Activated CD4-positive, alpha-beta T cell treated with anti-CD3 and anti-CD28 coated beads, Interleukin-2, Interleukin-6, amounts not matched to agents 100 ng/mL and 50 ng/mL, durations not matched to agents 16 hours and 8 hours (primary cell): ENCODE data around the gene ATN1.

Experiments used
- DNase-seq: peaks from one replicate; pipeline ENCODE4 v3.0.0-alpha.2; 2020

Gene ATN1

GRCh38 chr12:6959805-6960592 lies 32.2 kb downstream of the ATN1 start:
- no peak for DNase-seq

- DNase-seq = peak; percentile 78
Measured at GRCh38 chr12:6960593-6961277, 33.0 kb downstream of the ATN1 start.

GRCh38 chr12:6961278-6961694 lies 33.5 kb downstream of the ATN1 start:
- DNase-seq = peak; percentile 93

- DNase-seq = peak; percentile 81
Measured at GRCh38 chr12:6961695-6962284, 34.0 kb downstream of the ATN1 start.

GRCh38 chr12:6962285-6963015 lies 34.7 kb downstream of the ATN1 start:
- DNase-seq = no peak

- no peak for DNase-seq
Measured at GRCh38 chr12:6963016-6963731, 35.4 kb downstream of the ATN1 start.

GRCh38 chr12:6963791-6964413 lies 36.1 kb downstream of the ATN1 start:
- no peak for DNase-seq

- no peak for DNase-seq
Measured at GRCh38 chr12:6964605-6965025, 36.9 kb downstream of the ATN1 start.

- DNase-seq = peak; percentile 94
Measured at GRCh38 chr12:6965026-6965661, 37.4 kb downstream of the ATN1 start.

GRCh38 chr12:6965714-6966113 lies 38.0 kb downstream of the ATN1 start:
- no peak for DNase-seq

GRCh38 chr12:6966351-6966750 lies 38.6 kb downstream of the ATN1 start:
- DNase-seq = no peak

GRCh38 chr12:6967651-6968100 lies 39.9 kb downstream of the ATN1 start:
- no peak for DNase-seq

GRCh38 chr12:6968426-6968825 lies 40.7 kb downstream of the ATN1 start:
- no peak for DNase-seq

- DNase-seq = no peak
Measured at GRCh38 chr12:6970096-6970527, 42.4 kb downstream of the ATN1 start.

- DNase-seq = no peak
Measured at GRCh38 chr12:6974180-6974579, 46.4 kb downstream of the ATN1 start.

GRCh38 chr12:6975297-6976032 lies 47.7 kb downstream of the ATN1 start:
- DNase-seq = no peak

GRCh38 chr12:6977653-6978052 lies 49.9 kb downstream of the ATN1 start:
- no peak for DNase-seq

- DNase-seq = no peak
Measured at GRCh38 chr12:6978188-6978587, 50.4 kb downstream of the ATN1 start.

GRCh38 chr12:6978611-6979011 lies 50.9 kb downstream of the ATN1 start:
- no peak for DNase-seq

- DNase-seq = no peak
Measured at GRCh38 chr12:6979021-6979420, 51.3 kb downstream of the ATN1 start.

- no peak for DNase-seq
Measured at GRCh38 chr12:6979453-6979852, 51.7 kb downstream of the ATN1 start.
